AG04450 (cell line): Measurements from ENCODE around the gene MYO18B. TPM values are rescaled to one million over a fixed set of nuclear protein-coding genes. Genes with fewer than 3 reads are reported as not detected.

Experiments used
- CTCF ChIA-PET: fragments of 300-600, 350-600 bp; formaldehyde crosslinking; extraction: SDS; loops from one replicate; lab custom pipeline; 2022; ENCODE audit warnings: antibody characterized with exemption, inconsistent platforms; lab: Charles Lee
- POLR2A ChIA-PET: fragments of 350-600 bp; formaldehyde crosslinking; extraction: SDS; loops from one replicate; lab custom pipeline; 2021; ENCODE audit warnings: antibody characterized with exemption, inconsistent platforms; lab: Yijun Ruan, JAX
- DNase-seq: peaks from one replicate; pipeline ENCODE4 v3.0.0-alpha.2; 2011; ENCODE audit warnings: low read depth, low spot score
- H3K27ac ChIP-seq: one replicate; pipeline ENCODE4 v1.5.1; 2012; ENCODE audit warnings: low read depth, low read length, control low read depth
- H3K27me3 ChIP-seq: one replicate; pipeline ENCODE4 v1.6.0; 2012; ENCODE audit warnings: low read length; ENCODE audit not compliant: control insufficient read depth, insufficient read depth
- H3K4me3 ChIP-seq: 2 replicates; pipeline ENCODE4 v1.5.1; 2011; ENCODE audit warnings: mild to moderate bottlenecking, low read depth, low read length, control low read depth
- H3K9me3 ChIP-seq: 2 replicates; pipeline ENCODE4 v1.5.1; 2012; ENCODE audit warnings: low read length; ENCODE audit not compliant: control insufficient read depth, insufficient read depth
- CTCF ChIP-seq: IDR thresholded peaks from 2 replicates; pipeline ENCODE4 v1.5.1; 2011; ENCODE audit warnings: low read depth, low read length, control low read depth, inconsistent platforms
- polyA plus RNA-seq: library from polyadenylated mRNA; depleted of rRNA; stranded (reverse); fragments of >200 nt; gene quantifications from 2 replicates; pipeline ENCODE4 v1.2.3, GENCODE V29; 2011

The MYO18B gene
- polyA plus RNA-seq, 1 experiment = not detected

GRCh38 chr22:25890651-25891050 lies 148.7 kb downstream of the MYO18B start:
- ChIA-PET POLR2A (no interaction called here), CTCF (no interaction called here)
- peaks cover 30% of the 10 kb centered on the region for H3K9me3 ChIP-seq
- no peak overlapping the region for H3K27ac ChIP-seq
- TF ChIP-seq CTCF = no peak
- no peak for DNase-seq
- no peak overlapping the region for H3K4me3 ChIP-seq
- H3K27me3 ChIP-seq = no peaks in the 10 kb centered on the region

GRCh38 chr22:25892678-25893077 lies 150.7 kb downstream of the MYO18B start:
- Histone ChIP-seq H3K27me3 (no peaks in the 10 kb centered on the region), H3K4me3 (no peak overlapping the region), H3K9me3 (peaks cover 21% of the 10 kb centered on the region), H3K27ac (no peak overlapping the region)
- no peak for DNase-seq
- TF ChIP-seq CTCF = no peak
- POLR2A ChIA-PET = no interaction called here
- CTCF ChIA-PET = no interaction called here

DNA sequence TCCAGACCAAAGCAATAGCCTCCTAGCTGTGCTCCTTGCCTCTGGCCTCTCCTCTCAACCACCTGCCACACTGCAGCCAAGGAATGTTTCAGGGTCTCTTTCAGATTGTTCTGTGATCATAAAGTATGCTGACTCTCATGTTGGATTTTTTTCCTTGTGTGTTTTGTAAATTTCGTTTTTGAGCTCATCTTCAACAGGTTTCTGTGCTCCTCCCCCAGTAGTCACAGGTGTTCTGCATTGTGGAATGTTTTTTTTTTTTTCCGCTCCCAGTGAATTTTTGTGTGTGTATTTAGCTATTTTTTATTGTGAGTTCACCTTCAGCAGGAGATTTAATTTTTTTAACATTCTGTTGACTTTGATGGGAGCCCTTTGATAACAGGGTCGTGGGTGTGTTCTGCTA lies 153.7 kb downstream of the MYO18B start:
- Histone ChIP-seq H3K27me3 (no peaks in the 10 kb centered on the region), H3K4me3 (no peak overlapping the region), H3K27ac (no peak overlapping the region), H3K9me3 (peaks cover 23% of the 10 kb centered on the region)
- CTCF ChIA-PET = no interaction called here
- POLR2A ChIA-PET = no interaction called here
- no peak for TF ChIP-seq CTCF
- DNase-seq = no peak

DNA sequence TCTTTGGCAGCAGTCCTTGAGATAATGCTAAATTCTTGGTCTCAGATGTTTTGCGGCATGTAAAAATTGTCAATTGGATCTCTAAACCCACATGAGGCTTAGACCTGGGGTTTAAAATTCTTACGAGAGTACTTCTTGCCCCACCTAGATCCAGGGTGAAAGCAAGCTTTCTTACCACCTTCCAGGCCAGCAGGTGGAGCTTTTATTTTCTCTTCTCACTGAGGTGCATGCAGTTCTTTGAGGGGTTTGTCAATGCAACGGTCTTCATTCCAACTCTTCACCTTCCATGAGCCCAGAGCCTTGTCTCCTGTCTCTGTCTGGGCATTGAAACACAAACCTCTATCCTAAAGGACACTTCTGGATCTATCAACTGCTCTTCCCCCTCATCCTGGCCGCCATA lies 154.1 kb downstream of the MYO18B start:
- ChIA-PET CTCF (no interaction called here), POLR2A (no interaction called here)
- H3K4me3 ChIP-seq = no peak overlapping the region
- H3K9me3 ChIP-seq = peaks cover 19% of the 10 kb centered on the region; the same call in 1 of the 2 replicates
- TF ChIP-seq CTCF = no peak
- H3K27ac ChIP-seq = no peak overlapping the region
- no peak for DNase-seq
- H3K27me3 ChIP-seq = no peaks in the 10 kb centered on the region

- H3K27me3 ChIP-seq = no peaks in the 10 kb centered on the region
- ChIA-PET POLR2A (no interaction called here), CTCF (no interaction called here)
- DNase-seq = no peak
- no peak overlapping the region for H3K27ac ChIP-seq
- no peak overlapping the region for H3K4me3 ChIP-seq
- H3K9me3 ChIP-seq = peaks cover 19% of the 10 kb centered on the region; the same call in 1 of the 2 replicates
- TF ChIP-seq CTCF = no peak
Measured at GRCh38 chr22:25896592-25896991, 154.6 kb downstream of the MYO18B start.
